ENCODE data around the gene WLS.

DNA sequence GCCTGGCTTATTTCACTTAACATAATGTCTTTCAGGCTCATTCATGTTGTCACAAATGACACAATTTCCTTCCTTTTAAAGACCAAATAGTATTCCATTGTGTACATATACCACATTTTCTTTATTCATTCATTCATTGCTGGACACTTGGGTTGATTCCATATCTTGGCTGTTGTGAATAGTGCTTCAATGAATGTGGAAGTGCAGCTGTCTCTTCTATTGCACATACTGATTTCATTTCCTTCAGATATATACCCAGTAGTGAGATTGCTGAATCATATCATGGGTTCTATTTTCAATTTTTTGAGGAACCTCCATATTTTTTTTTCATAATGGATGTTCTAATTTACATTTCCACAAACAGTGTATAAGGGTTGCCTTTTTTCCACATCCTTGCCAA, 38.6 kb upstream of the WLS start:
- TF ChIP-seq CTCF (IDR thresholded peaks at IDR 0.05; ENCODE audit: low read length): no peak
- TF ChIP-seq EZH2 (optimal IDR thresholded peaks at IDR 0.05; ENCODE audit: low read depth, low read length): no peak
